Measurements from ENCODE around the gene RNF144B. TPM values are rescaled to one million over a fixed set of nuclear protein-coding genes. Genes with fewer than 3 reads are reported as not detected.

Gene RNF144B
- 17.0 and 21.4 TPM in 2 replicates for total RNA-seq
- total RNA-seq (2013): 8.1 TPM
- polyA plus RNA-seq: 3.0 and 4.8 TPM in 2 replicates
- 6.3 and 12.4 TPM in 2 replicates for polyA minus RNA-seq

DNA sequence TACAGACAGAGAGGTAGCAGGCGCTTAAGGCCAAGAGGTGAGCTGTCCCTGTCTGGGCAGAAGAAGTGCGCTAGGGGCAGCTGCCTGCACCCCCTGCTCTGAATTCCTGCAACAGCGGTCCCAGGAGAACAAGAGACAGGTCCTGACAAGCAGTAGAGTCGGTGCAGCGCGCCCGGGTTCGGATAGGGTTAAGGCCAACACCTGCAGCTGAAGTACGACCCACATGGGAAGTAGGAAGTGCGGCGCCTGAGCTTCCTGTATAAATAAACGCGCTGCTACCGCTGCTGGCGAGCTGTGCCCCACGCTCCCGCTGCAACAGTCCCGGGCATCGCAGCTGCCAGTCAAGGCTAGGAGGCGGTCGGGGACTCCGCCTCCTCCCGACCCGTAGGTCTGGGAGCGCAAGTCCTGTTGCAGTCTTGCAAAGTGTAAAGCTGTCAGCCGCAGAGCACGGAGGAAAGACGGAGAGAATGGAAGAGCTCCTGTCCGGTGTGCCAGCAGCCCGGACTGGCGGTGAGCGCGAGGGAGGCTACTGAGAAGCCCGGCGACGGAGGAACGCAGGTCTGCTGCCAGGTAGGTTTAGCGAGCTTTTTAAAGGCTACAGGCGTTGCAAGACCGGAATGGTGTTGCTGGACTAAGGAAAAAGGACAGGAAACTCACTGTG lies at the start of gene RNF144B:
Gene RNF144B, plus strand, starts transcription at position 290 of the 661 bp plus-strand sequence. CDS start 12,185 bp downstream, outside the sequence.
- Histone ChIP-seq H3K4me3 (ENCODE audit: control extremely low read depth in 1 of 5, extremely low read depth in 1 of 5, insufficient read depth in 1 of 5, low read depth in 2 of 5, low read length in 4 of 5) (peak within 1 kb of the TSS; percentile 72 to 100 (median 92)), H2AFZ (ENCODE audit: insufficient read depth, low read depth, low read length, poor library complexity, severe bottlenecking) (peak within 1 kb of the TSS; percentile 85), H3K27ac (ENCODE audit: low read length in 2 of 2) (peak within 1 kb of the TSS; percentile 60 to 77), H3K4me1 (ENCODE audit: control insufficient read depth in 2 of 2, insufficient read depth in 2 of 2, low read length in 2 of 2) (peaks cover 32 to 35% of the 10 kb centered on the region in 2 donors), H3K9me3 (ENCODE audit: control extremely low read depth in 1 of 3, control insufficient read depth in 2 of 3, insufficient read depth in 1 of 3, low read length in 2 of 3) (peaks cover 0 to 3% (median 0%) of the 10 kb centered on the region in 3 donors), H3K4me2 (replicated peaks; ENCODE audit: low read depth, low read length, poor library complexity, severe bottlenecking) (peak within 1 kb of the TSS; percentile 80), H3K36me3 (replicated peaks in 1 of 2; ENCODE audit: control extremely low read depth in 1 of 2, control insufficient read depth in 1 of 2, extremely low read depth in 1 of 2, insufficient read depth in 2 of 2, low read length in 1 of 2) (no peaks in the 10 kb centered on the region), H3K27me3 (replicated peaks in 1 of 4; ENCODE audit: control extremely low read depth in 1 of 4, control insufficient read depth in 3 of 4, insufficient read depth in 4 of 4, low read length in 3 of 4) (no peaks in the 10 kb centered on the region), H3K79me2 (ENCODE audit: control insufficient read depth, insufficient read depth, low read length) (peaks cover 46% of the 10 kb centered on the region), H3K9ac (ENCODE audit: low read length) (peak within 1 kb of the TSS; percentile 92), H4K20me1 (ENCODE audit: control insufficient read depth, insufficient read depth, low read length, poor library complexity, severe bottlenecking) (no peaks in the 10 kb centered on the region)
- intact Hi-C loops (cut with micrococcal nuclease): loop anchor here (1.0 to 5.0 kb wide), 4 partner anchors 14 to 230 kb away; partner anchors contain the start of genes DEK, KDM1B and TPMT
- WGBS (ENCODE audit: insufficient coverage): 1% methylated on average over 38 of the region's 40 CpGs
- DNase-seq: peak; percentile 84
- Mint-ChIP-seq H3K27ac (peak within 1 kb of the TSS; percentile 95), H3K27me3 (no peaks in the 10 kb centered on the region), H3K4me1 (peaks cover 56% of the 10 kb centered on the region), H3K9me3 (ENCODE audit: insufficient read depth) (peaks cover 2% of the 10 kb centered on the region), H3K4me3 (peak within 1 kb of the TSS; percentile 99)
- TF ChIP-seq EZH2 (IDR thresholded peaks at IDR 0.05; ENCODE audit: borderline replicate concordance, insufficient read depth, low read depth, low read length, poor library complexity, severe bottlenecking): no peak
- ChIA-PET CTCF (interaction anchor here (0.8 to 1.9 kb wide), 10 partner anchors 11 to 119 kb away, joined by 3 to 17 read pairs (median 4); no protein-coding TSS in a partner anchor), POLR2A (interaction anchor here (1.4 kb wide), 2 partner anchors 13 to 57 kb away, joined by 4 to 13 read pairs; no protein-coding TSS in a partner anchor)
- ATAC-seq (ENCODE audit: low read depth): peak; percentile 95

DNA sequence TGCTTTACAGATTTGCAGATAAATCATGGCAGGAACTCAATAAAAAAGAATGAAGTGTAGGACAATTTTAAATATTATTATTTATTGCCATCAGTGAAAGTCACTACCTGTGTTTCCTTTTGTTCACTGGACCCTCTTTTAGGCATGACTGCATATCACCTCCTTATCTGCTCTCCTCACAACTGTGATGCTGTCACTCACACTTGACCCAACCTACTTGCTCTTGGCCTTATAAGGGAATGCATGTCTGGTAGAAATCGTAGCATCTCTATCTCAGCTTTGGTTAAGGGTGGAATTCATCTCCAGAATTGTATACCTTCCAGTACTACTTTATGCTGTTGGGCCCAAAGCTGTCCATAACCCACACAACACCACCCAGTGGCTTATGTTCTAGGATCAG lies 47.6 kb upstream of the RNF144B start:
- Mint-ChIP-seq H3K27me3 (no peaks in the 10 kb centered on the region), H3K4me3 (no peak overlapping the region), H3K27ac (no peak overlapping the region), H3K9me3 (ENCODE audit: insufficient read depth) (no peaks in the 10 kb centered on the region), H3K4me1 (peaks cover 33% of the 10 kb centered on the region)
- no peak for TF ChIP-seq EZH2 (IDR thresholded peaks at IDR 0.05; ENCODE audit: borderline replicate concordance, insufficient read depth, low read depth, low read length, poor library complexity, severe bottlenecking)
- TF ChIP-seq, protein P1, sequence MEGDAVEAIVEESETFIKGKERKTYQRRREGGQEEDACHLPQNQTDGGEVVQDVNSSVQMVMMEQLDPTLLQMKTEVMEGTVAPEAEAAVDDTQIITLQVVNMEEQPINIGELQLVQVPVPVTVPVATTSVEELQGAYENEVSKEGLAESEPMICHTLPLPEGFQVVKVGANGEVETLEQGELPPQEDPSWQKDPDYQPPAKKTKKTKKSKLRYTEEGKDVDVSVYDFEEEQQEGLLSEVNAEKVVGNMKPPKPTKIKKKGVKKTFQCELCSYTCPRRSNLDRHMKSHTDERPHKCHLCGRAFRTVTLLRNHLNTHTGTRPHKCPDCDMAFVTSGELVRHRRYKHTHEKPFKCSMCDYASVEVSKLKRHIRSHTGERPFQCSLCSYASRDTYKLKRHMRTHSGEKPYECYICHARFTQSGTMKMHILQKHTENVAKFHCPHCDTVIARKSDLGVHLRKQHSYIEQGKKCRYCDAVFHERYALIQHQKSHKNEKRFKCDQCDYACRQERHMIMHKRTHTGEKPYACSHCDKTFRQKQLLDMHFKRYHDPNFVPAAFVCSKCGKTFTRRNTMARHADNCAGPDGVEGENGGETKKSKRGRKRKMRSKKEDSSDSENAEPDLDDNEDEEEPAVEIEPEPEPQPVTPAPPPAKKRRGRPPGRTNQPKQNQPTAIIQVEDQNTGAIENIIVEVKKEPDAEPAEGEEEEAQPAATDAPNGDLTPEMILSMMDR (IDR thresholded peaks at IDR 0.05): no peak
- Histone ChIP-seq H3K27ac (ENCODE audit: low read length in 2 of 2) (no peak overlapping the region), H3K9ac (ENCODE audit: low read length) (no peak overlapping the region), H3K4me3 (ENCODE audit: control extremely low read depth in 1 of 5, extremely low read depth in 1 of 5, insufficient read depth in 1 of 5, low read depth in 2 of 5, low read length in 4 of 5) (no peak overlapping the region), H4K20me1 (ENCODE audit: control insufficient read depth, insufficient read depth, low read length, poor library complexity, severe bottlenecking) (no peaks in the 10 kb centered on the region), H3K79me2 (ENCODE audit: control insufficient read depth, insufficient read depth, low read length) (no peaks in the 10 kb centered on the region), H3K4me1 (ENCODE audit: control insufficient read depth in 2 of 2, insufficient read depth in 2 of 2, low read length in 2 of 2) (peaks cover 12 to 19% of the 10 kb centered on the region in 2 donors), H3K36me3 (replicated peaks in 1 of 2; ENCODE audit: control extremely low read depth in 1 of 2, control insufficient read depth in 1 of 2, extremely low read depth in 1 of 2, insufficient read depth in 2 of 2, low read length in 1 of 2) (no peaks in the 10 kb centered on the region), H3K9me3 (ENCODE audit: control extremely low read depth in 1 of 3, control insufficient read depth in 2 of 3, insufficient read depth in 1 of 3, low read length in 2 of 3) (no peaks in the 10 kb centered on the region), H3K4me2 (replicated peaks; ENCODE audit: low read depth, low read length, poor library complexity, severe bottlenecking) (no peak overlapping the region), H3K27me3 (replicated peaks in 1 of 4; ENCODE audit: control extremely low read depth in 1 of 4, control insufficient read depth in 3 of 4, insufficient read depth in 4 of 4, low read length in 3 of 4) (no peaks in the 10 kb centered on the region), H2AFZ (ENCODE audit: insufficient read depth, low read depth, low read length, poor library complexity, severe bottlenecking) (no peak overlapping the region)
- ATAC-seq (ENCODE audit: low read depth): no peak
- WGBS (ENCODE audit: insufficient coverage): no CpG with 5 or more reads among the region's 1 CpG
- intact Hi-C loops (cut with micrococcal nuclease): no loop called here
- ChIA-PET POLR2A (no interaction called here), CTCF (interaction anchor here (0.9 to 2.4 kb wide), 2 partner anchors 9 to 16 kb away, joined by 4 to 10 read pairs; no protein-coding TSS in a partner anchor)
- no peak for DNase-seq
